Activated naive CD8-positive, alpha-beta T cell treated with anti-CD3 and anti-CD28 coated beads, Interleukin-2, amount 10 ng/mL, durations not matched to agents 7 days and 5 days (primary cell): Measurements from ENCODE around the gene UNC50. TPM values are rescaled to one million over a fixed set of nuclear protein-coding genes. Genes with fewer than 3 reads are reported as not detected.

ENCODE experiments used
- ATAC-seq: fragments of 150-1000 bp; cut with Tn5 transposase; one replicate; pipeline ENCODE4 v1.10.0; 2021; ENCODE audit warnings: low read depth, moderate library complexity
- POLR2A ChIA-PET: fragments of 350-600 bp; sonication (Branson Sonifier 250); formaldehyde crosslinking; loops from one replicate; lab custom pipeline; 2021; ENCODE audit warnings: antibody characterized with exemption; lab: Charles Lee
- DNase-seq: peaks from one replicate; pipeline ENCODE4 v3.0.0; 2021
- H3K27ac Mint-ChIP-seq: one replicate; pipeline ENCODE4 v1.8.0; 2022; ENCODE audit warnings: mild to moderate bottlenecking, mixed read lengths
- H3K27me3 Mint-ChIP-seq: one replicate; pipeline ENCODE4 v1.8.0; 2022; ENCODE audit warnings: mild to moderate bottlenecking, moderate library complexity, mixed read lengths
- H3K36me3 Mint-ChIP-seq: one replicate; pipeline ENCODE4 v1.8.0; 2021; ENCODE audit warnings: mild to moderate bottlenecking, mixed read lengths
- H3K4me1 Mint-ChIP-seq: one replicate; pipeline ENCODE4 v1.8.0; 2021; ENCODE audit warnings: mixed read lengths
- H3K4me3 Mint-ChIP-seq: one replicate; pipeline ENCODE4 v1.8.0; 2022; ENCODE audit warnings: mild to moderate bottlenecking, moderate library complexity, mixed read lengths
- H3K9me3 Mint-ChIP-seq: one replicate; pipeline ENCODE4 v1.8.0; 2021; ENCODE audit warnings: mixed read lengths
- total RNA-seq, 2 experiments: library from RNA; stranded (reverse); gene quantifications; one replicate each; pipeline ENCODE4 v1.2.3, GENCODE V29; 2021

Gene UNC50
- total RNA-seq: 10 to 100 TPM; 31.3 to 34.9 TPM

DNA sequence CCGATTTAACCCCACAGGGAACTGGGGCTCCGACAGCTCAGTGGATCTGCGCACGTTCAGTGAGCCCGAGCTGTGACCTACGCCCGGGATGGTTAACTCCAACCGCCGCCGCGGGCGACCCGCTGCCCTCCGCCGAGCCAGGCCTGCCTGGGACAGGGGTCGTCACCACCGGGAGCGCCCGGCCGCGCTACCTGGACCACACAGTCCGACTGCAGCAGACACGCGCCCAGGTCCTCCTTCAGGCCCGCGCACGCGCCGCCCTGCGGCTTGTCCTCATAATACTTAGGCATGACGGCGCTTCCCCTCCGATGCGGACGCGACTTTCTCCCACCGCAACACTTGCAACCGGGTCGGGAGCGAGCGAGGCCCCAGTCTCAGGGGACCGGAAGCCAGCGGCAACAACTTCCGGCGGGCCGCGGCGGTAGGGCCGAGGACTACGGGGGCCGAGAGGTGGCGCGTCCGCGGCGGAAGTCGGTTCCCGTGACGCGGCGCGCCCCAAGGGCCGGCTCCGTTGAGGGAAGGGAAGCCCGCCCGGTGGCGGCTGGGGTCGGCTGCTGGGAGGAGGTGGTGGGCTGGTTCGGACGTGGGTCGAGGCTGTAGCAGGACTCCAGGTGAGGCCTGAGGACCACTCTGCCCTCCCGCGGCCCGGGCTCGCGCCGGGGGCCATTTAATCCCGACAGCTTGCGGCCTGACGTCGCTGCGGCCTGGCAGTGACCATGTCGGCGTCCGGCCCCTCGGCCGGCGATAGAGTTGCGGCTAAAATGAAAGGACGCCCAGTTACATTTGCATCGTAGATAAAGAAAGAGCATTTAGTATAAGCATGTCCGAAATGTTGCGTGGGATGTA, at the start of gene UNC50, which contains the start of gene COA5:
Gene UNC50 (plus strand): TSS at position 474 of the 846 bp plus-strand sequence. CDS start 1,171 bp downstream, outside the sequence.
Gene COA5 (minus strand): TSS at position 397 of the 846 bp plus-strand sequence. CDS start 107 bp downstream, at position 290.
- Mint-ChIP-seq H3K36me3 (peaks cover 17% of the 10 kb centered on the region), H3K27me3 (no peaks in the 10 kb centered on the region), H3K4me1 (peaks cover 48% of the 10 kb centered on the region), H3K4me3 (peak within 1 kb of the TSS; percentile 82), H3K9me3 (no peaks in the 10 kb centered on the region), H3K27ac (peak within 1 kb of the TSS; percentile 95)
- DNase-seq: peak; percentile 95
- peak; percentile 87 for ATAC-seq
- POLR2A ChIA-PET: interaction anchor here (1.0 to 1.9 kb wide), 6 partner anchors 10 to 546 kb away, joined by 3 to 11 read pairs (median 6); partner anchors contain the start of genes LIPT1, MGAT4A and TSGA10

GRCh38 chr2:98558852-98559530, 49.4 kb upstream of the UNC50 start:
- ATAC-seq: no peak
- peak overlapping the region; percentile 57 for H3K27ac Mint-ChIP-seq
- H3K36me3 Mint-ChIP-seq: peaks cover 49% of the 10 kb centered on the region
- peaks cover 67% of the 10 kb centered on the region for H3K4me1 Mint-ChIP-seq
- POLR2A ChIA-PET: interaction anchor here (1.4 kb wide), 2 partner anchors 12 to 93 kb away, joined by 3 read pairs; no protein-coding TSS in a partner anchor
- H3K27me3 Mint-ChIP-seq: no peaks in the 10 kb centered on the region
- H3K4me3 Mint-ChIP-seq: peak overlapping the region; percentile 43
- no peaks in the 10 kb centered on the region for H3K9me3 Mint-ChIP-seq
- DNase-seq: no peak

DNA sequence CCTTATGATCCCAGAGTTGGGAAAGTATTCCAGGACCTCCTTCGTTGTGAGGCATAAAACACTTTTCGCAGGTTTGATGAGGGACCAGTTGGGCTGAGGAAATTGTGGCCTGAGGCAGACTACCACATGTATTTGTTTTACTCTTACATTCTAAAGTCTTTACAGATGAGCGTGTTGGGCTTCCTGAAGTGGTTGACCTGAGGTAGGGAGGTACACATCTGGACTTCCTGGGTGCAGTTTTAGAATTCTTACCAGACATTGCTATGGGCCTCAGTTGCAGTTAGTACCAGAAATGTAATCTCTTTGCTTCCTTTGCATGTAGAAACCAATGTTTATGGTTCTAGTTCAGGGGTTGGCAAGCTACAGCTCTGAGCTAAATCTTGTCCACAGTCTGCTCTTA, 48.8 kb upstream of the UNC50 start:
- H3K4me3 Mint-ChIP-seq: peak overlapping the region; percentile 43
- peaks cover 48% of the 10 kb centered on the region for H3K36me3 Mint-ChIP-seq
- POLR2A ChIA-PET: interaction anchor here (1.4 kb wide), 1 partner anchor 94 kb away, joined by 3 read pairs; no protein-coding TSS in a partner anchor
- no peak for DNase-seq
- H3K9me3 Mint-ChIP-seq: no peaks in the 10 kb centered on the region
- H3K27me3 Mint-ChIP-seq: no peaks in the 10 kb centered on the region
- H3K4me1 Mint-ChIP-seq: peaks cover 66% of the 10 kb centered on the region
- ATAC-seq: peak; percentile 73
- peak overlapping the region; percentile 57 for H3K27ac Mint-ChIP-seq

DNA sequence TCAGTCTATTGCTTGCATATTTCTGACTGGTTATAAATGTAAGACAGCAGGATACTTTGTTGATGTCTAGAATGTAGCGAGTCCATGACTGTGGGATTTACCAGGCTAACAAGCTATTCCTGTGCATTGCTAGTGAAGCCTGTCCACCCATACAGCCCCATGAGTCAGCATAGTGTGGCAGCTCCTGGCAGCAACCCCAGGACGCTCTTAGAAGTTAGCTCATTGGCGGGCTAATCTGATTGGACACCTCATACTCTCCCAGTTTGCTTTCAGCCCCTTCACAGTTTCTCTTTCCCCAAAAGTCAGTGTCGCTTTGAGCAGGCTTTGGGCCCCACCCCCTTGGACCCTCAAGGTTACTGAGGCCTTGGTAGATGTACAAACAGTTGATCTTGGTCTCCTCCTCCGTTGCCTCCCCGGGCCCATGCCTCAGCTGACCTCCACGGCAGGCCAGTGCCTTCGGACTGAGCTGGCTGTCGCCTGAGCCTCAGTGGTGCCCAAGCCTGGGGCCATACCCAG, 48.1 kb upstream of the UNC50 start:
- DNase-seq: no peak
- ATAC-seq: no peak
- Mint-ChIP-seq H3K4me3 (peak overlapping the region; percentile 43), H3K4me1 (peaks cover 58% of the 10 kb centered on the region), H3K9me3 (no peaks in the 10 kb centered on the region), H3K27me3 (no peaks in the 10 kb centered on the region), H3K27ac (peak overlapping the region; percentile 57), H3K36me3 (peaks cover 41% of the 10 kb centered on the region)
- POLR2A ChIA-PET: no interaction called here

DNA sequence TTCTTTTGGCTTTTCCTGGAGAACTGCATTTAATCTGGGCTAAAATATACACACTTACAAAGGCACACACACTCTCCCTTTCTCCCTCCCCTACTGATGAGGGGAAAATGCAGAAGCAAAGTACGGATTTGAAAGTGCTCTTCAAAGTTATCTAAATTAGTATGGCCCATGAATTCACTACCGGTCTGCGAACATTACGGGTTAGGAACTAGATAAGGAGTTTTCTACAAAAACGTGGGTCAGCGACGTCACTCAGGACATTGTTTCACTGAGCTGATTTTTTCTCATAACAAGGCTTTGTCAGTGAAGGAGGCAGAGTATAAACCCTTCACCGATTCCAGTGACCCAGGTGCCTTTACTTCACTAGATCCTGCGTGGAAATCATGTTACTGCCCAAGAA, 47.4 kb upstream of the UNC50 start:
- H3K9me3 Mint-ChIP-seq: no peaks in the 10 kb centered on the region
- H3K36me3 Mint-ChIP-seq: peaks cover 40% of the 10 kb centered on the region
- no peak overlapping the region for H3K27ac Mint-ChIP-seq
- peaks cover 55% of the 10 kb centered on the region for H3K4me1 Mint-ChIP-seq
- POLR2A ChIA-PET: no interaction called here
- no peak overlapping the region for H3K4me3 Mint-ChIP-seq
- DNase-seq (no peak), ATAC-seq (no peak)
- no peaks in the 10 kb centered on the region for H3K27me3 Mint-ChIP-seq

DNA sequence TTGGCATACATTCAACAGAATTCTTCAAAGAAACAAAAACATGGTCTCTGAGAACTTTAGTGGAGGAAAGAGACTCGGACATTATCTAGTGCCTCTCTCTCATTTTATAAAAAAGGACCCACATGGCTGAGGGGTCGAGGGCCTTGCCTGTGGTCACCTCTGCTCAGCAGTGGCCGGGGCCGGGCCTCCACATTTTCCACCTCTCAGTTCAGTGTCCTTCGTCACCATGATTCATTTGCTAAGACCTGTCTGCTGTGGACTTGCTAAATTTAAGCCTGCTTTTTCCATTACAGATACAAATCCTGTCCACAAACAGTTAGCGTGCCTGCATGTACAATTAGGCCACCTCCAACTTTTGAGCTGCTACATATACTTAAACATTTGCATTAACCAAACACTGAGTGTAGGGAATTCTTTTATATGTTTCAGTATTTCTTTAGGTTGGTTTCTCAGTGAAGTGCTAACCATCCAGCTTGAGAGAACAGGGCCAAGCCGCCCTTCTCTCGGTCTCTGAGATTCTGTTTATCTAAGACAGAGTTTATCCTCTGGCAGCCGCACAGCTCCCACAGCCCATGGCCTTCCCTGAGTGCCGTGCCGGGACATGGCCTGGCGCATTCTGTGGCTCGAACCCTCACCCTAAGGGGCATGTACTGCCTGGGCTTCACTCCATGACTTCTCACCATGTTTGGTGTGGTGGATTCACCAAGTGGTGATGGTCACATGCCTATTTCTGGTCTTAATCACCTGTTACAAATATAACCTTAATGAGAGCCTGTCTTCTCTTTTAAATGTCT, 46.3 kb upstream of the UNC50 start:
- H3K27me3 Mint-ChIP-seq: no peaks in the 10 kb centered on the region
- peaks cover 40% of the 10 kb centered on the region for H3K36me3 Mint-ChIP-seq
- peaks cover 48% of the 10 kb centered on the region for H3K4me1 Mint-ChIP-seq
- DNase-seq: no peak
- H3K4me3 Mint-ChIP-seq: no peak overlapping the region
- POLR2A ChIA-PET: no interaction called here
- H3K27ac Mint-ChIP-seq: no peak overlapping the region
- H3K9me3 Mint-ChIP-seq: no peaks in the 10 kb centered on the region
- ATAC-seq: no peak

DNA sequence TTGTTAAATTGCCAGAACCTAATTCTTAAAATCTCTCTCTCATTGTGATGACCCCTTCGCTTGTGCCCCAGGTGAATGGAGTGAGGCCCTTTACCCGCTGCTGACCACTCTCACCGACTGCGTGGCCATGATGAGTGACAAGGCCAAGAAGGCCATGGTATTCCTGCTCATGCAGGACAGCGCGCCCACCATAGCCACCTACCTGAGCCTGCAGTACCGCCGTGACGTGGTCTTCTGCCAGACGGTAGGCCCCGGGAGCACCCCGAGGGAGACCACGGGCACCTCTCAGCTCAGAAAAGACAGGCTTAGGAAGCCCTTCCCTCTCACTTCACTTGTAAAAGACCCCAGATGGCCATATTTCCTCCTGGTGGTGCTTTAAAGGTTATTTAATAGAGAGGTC, 45.0 kb upstream of the UNC50 start:
- Mint-ChIP-seq H3K27ac (peak overlapping the region; percentile 45), H3K4me3 (no peak overlapping the region), H3K27me3 (no peaks in the 10 kb centered on the region), H3K36me3 (peaks cover 30% of the 10 kb centered on the region), H3K4me1 (peaks cover 39% of the 10 kb centered on the region), H3K9me3 (no peaks in the 10 kb centered on the region)
- DNase-seq (no peak), ATAC-seq (no peak)
- POLR2A ChIA-PET: interaction anchor here (0.8 kb wide), 1 partner anchor 12 kb away, joined by 4 read pairs; no protein-coding TSS in a partner anchor

DNA sequence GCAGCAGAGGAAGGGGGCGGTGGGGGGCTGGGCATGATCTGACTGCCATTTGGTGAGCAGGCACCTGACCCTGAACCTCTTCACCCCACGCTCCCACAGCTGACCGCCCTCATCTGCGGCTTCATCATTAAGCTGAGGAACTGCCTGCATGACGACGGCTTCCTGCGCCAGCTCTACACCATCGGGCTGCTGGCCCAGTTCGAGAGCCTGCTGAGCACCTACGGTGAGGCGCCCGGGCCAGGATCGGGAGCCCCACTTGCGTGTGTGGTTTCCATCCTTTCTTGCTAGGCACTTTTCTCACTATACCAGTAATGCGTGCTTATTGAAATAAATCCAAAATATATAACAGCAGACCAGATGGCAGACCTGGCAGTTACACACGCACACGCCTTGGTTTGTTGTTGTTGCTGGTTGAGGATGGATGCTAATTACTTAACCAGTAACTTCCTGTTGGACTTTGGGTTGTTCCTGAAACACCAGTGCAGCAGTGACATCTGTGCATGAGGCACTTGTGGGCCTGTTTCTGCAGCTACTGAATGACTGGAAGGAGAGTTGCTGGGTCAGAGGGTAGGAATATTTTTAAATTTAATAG, 43.8 kb upstream of the UNC50 start:
- ATAC-seq: no peak
- POLR2A ChIA-PET: no interaction called here
- no peak for DNase-seq
- Mint-ChIP-seq H3K27ac (no peak overlapping the region), H3K9me3 (no peaks in the 10 kb centered on the region), H3K27me3 (no peaks in the 10 kb centered on the region), H3K4me3 (no peak overlapping the region), H3K4me1 (peaks cover 26% of the 10 kb centered on the region), H3K36me3 (peaks cover 22% of the 10 kb centered on the region)

GRCh38 chr2:98565286-98565860, 43.0 kb upstream of the UNC50 start:
- Mint-ChIP-seq H3K27ac (peak overlapping the region; percentile 8), H3K36me3 (peaks cover 26% of the 10 kb centered on the region), H3K4me3 (no peak overlapping the region), H3K9me3 (no peaks in the 10 kb centered on the region), H3K27me3 (no peaks in the 10 kb centered on the region), H3K4me1 (peaks cover 20% of the 10 kb centered on the region)
- POLR2A ChIA-PET: no interaction called here
- DNase-seq: no peak
- ATAC-seq: no peak

- H3K36me3 Mint-ChIP-seq: peaks cover 28% of the 10 kb centered on the region
- ATAC-seq: no peak
- H3K4me1 Mint-ChIP-seq: peaks cover 15% of the 10 kb centered on the region
Measured at GRCh38 chr2:98565941-98566340, 42.4 kb upstream of the UNC50 start.

GRCh38 chr2:98568161-98568956, 40.0 kb upstream of the UNC50 start:
- Mint-ChIP-seq H3K4me1 (peaks cover 6% of the 10 kb centered on the region), H3K27ac (peak overlapping the region; percentile 51), H3K9me3 (no peaks in the 10 kb centered on the region), H3K4me3 (no peak overlapping the region), H3K36me3 (peaks cover 19% of the 10 kb centered on the region), H3K27me3 (no peaks in the 10 kb centered on the region)
- POLR2A ChIA-PET: no interaction called here
- no peak for ATAC-seq
- DNase-seq: no peak

More at GRCh38 chr2:98565941-98566340, 42.4 kb upstream of the UNC50 start:
- Mint-ChIP-seq H3K27me3 (no peaks in the 10 kb centered on the region), H3K4me3 (no peak overlapping the region), H3K9me3 (no peaks in the 10 kb centered on the region), H3K27ac (peak overlapping the region; percentile 47)
- DNase-seq: no peak
- POLR2A ChIA-PET: no interaction called here
